Nephron progenitor cell (in vitro differentiated cells): ENCODE results near the gene PAPLN.
"Not testable (repeated sequence)": the region's sequence is repeated elsewhere in the genome, so short reads cannot be mapped to it uniquely, and the experiment has no call there.

Source experiments
- DNase-seq: peaks from one replicate; pipeline ENCODE4 v3.0.0; 2021
- H3K27ac Mint-ChIP-seq: 2 replicates; pipeline ENCODE4 v1.8.0; 2021; ENCODE audit warnings: mild to moderate bottlenecking, moderate library complexity, mixed read lengths
- H3K27me3 Mint-ChIP-seq: 2 replicates; pipeline ENCODE4 v1.8.0; 2021; ENCODE audit warnings: mild to moderate bottlenecking, low read depth, mixed read lengths; ENCODE audit not compliant: poor library complexity
- H3K36me3 Mint-ChIP-seq: 2 replicates; pipeline ENCODE4 v1.8.0; 2021; ENCODE audit warnings: low read depth, mixed read lengths
- H3K4me1 Mint-ChIP-seq: 2 replicates; pipeline ENCODE4 v1.8.0; 2021; ENCODE audit warnings: mixed read lengths
- H3K4me3 Mint-ChIP-seq: 2 replicates; pipeline ENCODE4 v1.8.0; 2021; ENCODE audit warnings: mild to moderate bottlenecking, moderate library complexity, mixed read lengths
- H3K9me3 Mint-ChIP-seq: 2 replicates; pipeline ENCODE4 v1.8.0; 2021; ENCODE audit warnings: mild to moderate bottlenecking, moderate library complexity, mixed read lengths
- CTCF ChIP-seq: fragments of 200-600 bp; sonication (generic); IDR thresholded peaks from 2 replicates; pipeline ENCODE4 v1.5.0; 2021; ENCODE audit warnings: antibody characterized with exemption

The PAPLN gene

GRCh38 chr14:73237219-73237785 is at the start of gene PAPLN:
Gene PAPLN (plus strand): TSS chr14:73237506. CDS start chr14:73239779, 2,273 bp downstream.
- no peak for DNase-seq
- Mint-ChIP-seq H3K27me3 (peaks cover 93% of the 10 kb centered on the region), H3K27ac (no peak within 1 kb of the TSS), H3K4me3 (peak within 1 kb of the TSS; percentile 80), H3K4me1 (peaks cover 54% of the 10 kb centered on the region), H3K9me3 (no peaks in the 10 kb centered on the region), H3K36me3 (no peaks in the 10 kb centered on the region)
- TF ChIP-seq CTCF, result no peak

- peaks cover 11% of the 10 kb centered on the region for H3K9me3 Mint-ChIP-seq
- peaks cover 77% of the 10 kb centered on the region for H3K36me3 Mint-ChIP-seq
- TF ChIP-seq CTCF, result no peak
- no peak overlapping the region for H3K4me3 Mint-ChIP-seq
- DNase-seq, result no peak
- no peaks in the 10 kb centered on the region for H3K4me1 Mint-ChIP-seq
- H3K27ac Mint-ChIP-seq, result no peak overlapping the region
- H3K27me3 Mint-ChIP-seq, result no peaks in the 10 kb centered on the region
Measured at GRCh38 chr14:73188501-73188911, 48.8 kb upstream of the PAPLN start.

GRCh38 chr14:73189651-73190050 is 47.7 kb upstream of the PAPLN start:
- no peak for TF ChIP-seq CTCF
- Mint-ChIP-seq H3K36me3 (peaks cover 85% of the 10 kb centered on the region), H3K4me3 (no peak overlapping the region), H3K27ac (no peak overlapping the region), H3K4me1 (no peaks in the 10 kb centered on the region), H3K27me3 (no peaks in the 10 kb centered on the region), H3K9me3 (peaks cover 11% of the 10 kb centered on the region)
- DNase-seq, result no peak

GRCh38 chr14:73191441-73191840 is 45.9 kb upstream of the PAPLN start:
- TF ChIP-seq CTCF, result no peak
- peaks cover 4% of the 10 kb centered on the region for H3K9me3 Mint-ChIP-seq
- H3K27ac Mint-ChIP-seq, result no peak overlapping the region
- H3K27me3 Mint-ChIP-seq, result no peaks in the 10 kb centered on the region
- DNase-seq, result no peak
- no peaks in the 10 kb centered on the region for H3K4me1 Mint-ChIP-seq
- H3K4me3 Mint-ChIP-seq, result no peak overlapping the region
- peaks cover 88% of the 10 kb centered on the region for H3K36me3 Mint-ChIP-seq

GRCh38 chr14:73194306-73194705 is 43.0 kb upstream of the PAPLN start:
- not testable (repeated sequence) for DNase-seq, H3K27ac Mint-ChIP-seq, H3K4me3 Mint-ChIP-seq, H3K27me3 Mint-ChIP-seq, H3K4me1 Mint-ChIP-seq, H3K9me3 Mint-ChIP-seq
- H3K36me3 Mint-ChIP-seq, result peaks cover 84% of the 10 kb centered on the region

GRCh38 chr14:73198253-73198652 is 39.1 kb upstream of the PAPLN start:
- Mint-ChIP-seq H3K9me3 (no peaks in the 10 kb centered on the region), H3K36me3 (peaks cover 76% of the 10 kb centered on the region), H3K4me3 (no peak overlapping the region), H3K27ac (no peak overlapping the region), H3K4me1 (no peaks in the 10 kb centered on the region), H3K27me3 (no peaks in the 10 kb centered on the region)
- no peak for DNase-seq
- no peak for TF ChIP-seq CTCF
